Myocyte (in vitro differentiated cells): Measurements from ENCODE around the gene CD82. TPM values are rescaled to one million over a fixed set of nuclear protein-coding genes. Genes with fewer than 3 reads are reported as not detected.
"Not testable (repeated sequence)": the region's sequence is repeated elsewhere in the genome, so short reads cannot be mapped to it uniquely, and the experiment has no call there.

Experiments
- DNase-seq: peaks from one replicate; pipeline ENCODE4 v3.0.0-alpha.2; 2012; ENCODE audit warnings: low read depth
- total RNA-seq: library from RNA; depleted of rRNA; stranded (reverse); fragments of >200 nt; gene quantifications from 2 replicates; pipeline ENCODE4 v1.2.3, GENCODE V29; 2014

The CD82 gene
- total RNA-seq, 1 donor from 2014 or later: 98.2 TPM

DNA sequence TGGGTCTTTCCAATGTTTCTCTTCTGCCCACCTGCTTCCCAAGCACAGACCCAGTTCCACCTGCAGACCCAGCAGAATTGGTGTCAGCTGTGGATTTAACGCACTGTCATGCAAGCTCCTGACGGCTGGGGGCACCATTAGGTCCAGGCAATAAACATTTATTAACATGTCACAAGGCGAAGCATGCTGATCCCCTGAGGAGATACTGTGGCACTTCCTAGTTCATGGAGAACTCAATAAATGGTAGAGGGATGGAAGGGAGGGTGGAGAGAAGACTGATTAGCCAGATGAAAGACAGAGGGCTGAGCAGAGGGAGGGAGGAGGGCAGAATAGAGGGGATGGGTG is 93.0 kb downstream of the CD82 start:
- no peak for DNase-seq

DNA sequence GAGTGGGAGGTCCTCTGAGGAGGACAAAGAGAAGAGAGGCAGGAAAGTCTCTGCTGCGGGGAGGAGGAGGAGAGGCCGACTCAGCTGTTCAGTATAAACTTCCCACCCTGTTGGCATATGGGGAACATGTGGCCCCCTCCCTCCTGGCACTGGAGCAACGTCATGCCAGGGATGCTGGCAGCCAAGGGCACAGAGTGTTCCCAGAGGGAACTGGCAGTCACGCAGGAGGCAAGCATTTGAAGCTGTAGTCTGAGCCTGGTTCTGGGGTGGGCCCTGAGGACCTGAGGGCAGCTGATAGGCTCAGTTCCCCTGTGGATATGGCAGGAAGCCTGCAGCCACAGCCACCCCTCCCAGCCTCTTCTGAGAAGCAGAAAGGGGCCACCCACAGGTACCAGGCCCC is 94.2 kb downstream of the CD82 start:
- DNase-seq: no peak

DNA sequence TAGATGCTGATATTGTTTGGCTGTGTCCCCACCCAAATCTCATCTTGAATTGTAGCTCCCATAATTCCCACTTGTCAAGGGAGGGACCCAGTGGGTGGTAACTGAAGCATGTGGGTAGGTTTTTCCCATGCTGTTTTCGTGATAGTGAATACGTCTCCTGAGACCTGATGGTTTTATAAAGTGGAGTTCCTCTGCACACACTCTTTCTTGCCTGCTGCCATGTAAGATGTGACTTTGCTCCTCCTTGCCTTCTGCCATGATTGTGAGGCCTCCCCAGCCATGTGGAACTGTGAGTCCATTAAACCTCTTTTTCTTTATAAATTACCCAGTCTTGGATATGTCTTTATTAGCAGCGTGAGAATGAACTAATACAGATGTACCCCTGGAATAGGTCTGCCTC is 95.1 kb downstream of the CD82 start:
- not testable (repeated sequence) for DNase-seq

DNA sequence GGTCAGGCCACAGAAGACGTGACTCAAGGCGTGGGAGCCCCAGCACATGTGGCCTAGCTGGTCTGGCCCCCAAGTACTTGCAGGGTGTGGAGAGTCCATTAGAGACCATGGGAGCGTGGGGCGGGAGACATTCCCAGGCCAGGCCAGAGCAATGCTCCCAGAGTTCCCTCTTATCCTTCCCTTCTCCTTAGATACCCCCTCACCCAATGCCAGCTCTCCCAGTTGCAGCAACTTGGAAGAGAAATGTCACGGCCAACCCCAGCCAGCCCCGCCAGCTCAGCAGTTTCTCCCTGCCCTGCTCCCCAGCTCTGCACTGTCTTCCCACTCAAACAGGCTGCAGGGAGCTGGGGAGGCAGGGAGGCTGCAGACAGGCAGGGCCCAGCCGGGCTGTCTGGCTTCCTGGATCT is 95.9 kb downstream of the CD82 start:
- DNase-seq: no peak

Other genes with a start within 250 kb of the CD82 start
- gene TSPAN18, start 161.3 kb downstream of the CD82 start, total RNA-seq: 1.3 and 1.8 TPM in 2 replicates